IMR-90 (cell line): ENCODE measurements around the gene UBE2QL1. TPM values are rescaled to one million over a fixed set of nuclear protein-coding genes. Genes with fewer than 3 reads are reported as not detected.

Experiments used
- ATAC-seq: fragments of 200-7000 bp; cut with Tn5 transposase; 2 replicates; pipeline ENCODE4 v1.9.1; 2020; ENCODE audit warnings: low read depth, mild to moderate bottlenecking, moderate library complexity
- BruUV-seq: library from RNA; stranded (reverse); fragments of 400-500 nt; replicated peaks from 2 replicates; lab custom pipeline; 2021; lab: Mats Ljungman, UMichigan
- CTCF ChIA-PET: fragments of 300-600 bp; formaldehyde crosslinking; extraction: SDS; loops from one replicate; lab custom pipeline; 2021; ENCODE audit warnings: antibody characterized with exemption; lab: Yijun Ruan, JAX
- POLR2A ChIA-PET: fragments of 300-600 bp; sonication (Branson Sonifier 250); formaldehyde crosslinking; loops from one replicate; lab custom pipeline; 2022; ENCODE audit warnings: antibody characterized with exemption; ENCODE audit not compliant: unreplicated experiment; lab: Charles Lee
- DNase-seq: peaks from one replicate; pipeline ENCODE4 v3.0.0; 2013
- H2AFZ ChIP-seq: replicated peaks from 2 replicates; pipeline ENCODE3; 2013; ENCODE audit warnings: low read length, mild to moderate bottlenecking; ENCODE audit not compliant: poor library complexity
- H2AK5ac ChIP-seq: 2 replicates; pipeline ENCODE4 v1.6.1; 2013; ENCODE audit warnings: low read depth, low read length, inconsistent platforms
- H2AK9ac ChIP-seq: replicated peaks from 2 replicates; pipeline ENCODE3; 2013; ENCODE audit warnings: mild to moderate bottlenecking, low read depth, low read length, moderate library complexity; ENCODE audit not compliant: poor library complexity
- H2BK120ac ChIP-seq: 2 replicates; pipeline ENCODE4 v1.6.1; 2013; ENCODE audit warnings: low read depth, low read length, inconsistent platforms
- H2BK15ac ChIP-seq: 3 replicates; pipeline ENCODE4 v1.6.1; 2013; ENCODE audit warnings: low read depth, low read length, inconsistent platforms
- H2BK20ac ChIP-seq: 2 replicates; pipeline ENCODE4 v1.6.1; 2013; ENCODE audit warnings: low read depth, mild to moderate bottlenecking, inconsistent platforms, low read length, moderate library complexity
- H2BK5ac ChIP-seq: 2 replicates; pipeline ENCODE4 v1.6.1; 2013; ENCODE audit warnings: mild to moderate bottlenecking, low read depth, low read length, inconsistent platforms; ENCODE audit not compliant: poor library complexity, severe bottlenecking
- H3K14ac ChIP-seq: replicated peaks from 2 replicates; pipeline ENCODE4 v1.6.1; 2013; ENCODE audit warnings: low read depth, low read length, inconsistent platforms
- H3K18ac ChIP-seq: 2 replicates; pipeline ENCODE4 v1.6.1; 2013; ENCODE audit warnings: low read depth, low read length, control low read depth
- H3K23ac ChIP-seq: 2 replicates; pipeline ENCODE4 v1.6.1; 2013; ENCODE audit warnings: low read depth, low read length, inconsistent platforms
- H3K27ac ChIP-seq: 2 replicates; pipeline ENCODE4 v1.5.1; 2013; ENCODE audit warnings: mild to moderate bottlenecking, control low read depth, low read length; ENCODE audit not compliant: insufficient read depth
- H3K27me3 ChIP-seq: 2 replicates; pipeline ENCODE4 v1.6.1; 2013; ENCODE audit warnings: low read length; ENCODE audit not compliant: control insufficient read depth, insufficient read depth
- H3K36me3 ChIP-seq: 2 replicates; pipeline ENCODE4 v1.6.1; 2013; ENCODE audit warnings: low read length, mixed read lengths; ENCODE audit not compliant: control insufficient read depth, insufficient read depth
- H3K4ac ChIP-seq: 2 replicates; pipeline ENCODE4 v1.6.1; 2013; ENCODE audit warnings: low read depth, low read length, inconsistent platforms
- H3K4me1 ChIP-seq: 2 replicates; pipeline ENCODE4 v1.6.1; 2013; ENCODE audit warnings: low read length, mixed read lengths; ENCODE audit not compliant: control insufficient read depth, insufficient read depth
- H3K4me2 ChIP-seq: 2 replicates; pipeline ENCODE4 v1.6.1; 2013; ENCODE audit warnings: low read depth, mild to moderate bottlenecking, control low read depth, low read length, moderate library complexity
- H3K4me3 ChIP-seq: 2 replicates; pipeline ENCODE4 v1.5.1; 2013; ENCODE audit warnings: low read depth, mild to moderate bottlenecking, control low read depth, low read length, moderate library complexity; ENCODE audit not compliant: insufficient read depth
- H3K56ac ChIP-seq: 2 replicates; pipeline ENCODE4 v1.6.1; 2013; ENCODE audit warnings: low read length, inconsistent platforms; ENCODE audit not compliant: insufficient read depth; ENCODE audit errors: extremely low read depth
- H3K79me1 ChIP-seq, 2 experiments: 2 replicates each; pipeline ENCODE4 v1.6.1; 2013; ENCODE audit warnings: low read length in 2 of 2, inconsistent platforms in 1 of 2, low read depth in 1 of 2
- H3K9ac ChIP-seq: 2 replicates; pipeline ENCODE4 v1.6.1; 2013; ENCODE audit warnings: low read depth, low read length, control low read depth
- H3K9me1 ChIP-seq: 2 replicates; pipeline ENCODE4 v1.6.1; 2013; ENCODE audit warnings: low read length, inconsistent platforms; ENCODE audit not compliant: insufficient read depth
- H3K9me3 ChIP-seq: 2 replicates; pipeline ENCODE4 v1.6.1; 2013; ENCODE audit warnings: low read length; ENCODE audit not compliant: control insufficient read depth, insufficient read depth
- H4K20me1 ChIP-seq: 2 replicates; pipeline ENCODE4 v1.6.1; 2013; ENCODE audit warnings: low read length, inconsistent platforms; ENCODE audit not compliant: insufficient read depth
- H4K5ac ChIP-seq: 2 replicates; pipeline ENCODE4 v1.6.1; 2013; ENCODE audit warnings: mild to moderate bottlenecking, low read depth, low read length, control low read depth
- H4K8ac ChIP-seq, 2 experiments: 2 replicates each; pipeline ENCODE4 v1.6.1; 2013; ENCODE audit warnings: low read depth in 2 of 2, low read length in 2 of 2, control low read depth in 1 of 2, inconsistent platforms in 1 of 2
- H4K91ac ChIP-seq: 2 replicates; pipeline ENCODE4 v1.6.1; 2013; ENCODE audit warnings: low read depth, low read length, inconsistent platforms; ENCODE audit not compliant: insufficient read depth
- BHLHE40 ChIP-seq: fragments of 150-350 bp; IDR thresholded peaks from 2 replicates; pipeline ENCODE4 v1.6.1; 2016; ENCODE audit warnings: mild to moderate bottlenecking, low read depth, low read length
- CEBPB ChIP-seq: IDR thresholded peaks from 2 replicates; pipeline ENCODE4 v1.6.1; 2012; ENCODE audit warnings: low read depth, low read length, improper control_type of control experiment
- CHD1 ChIP-seq: IDR thresholded peaks from 2 replicates; pipeline ENCODE4 v1.6.1; 2012; ENCODE audit warnings: low read depth, low read length, improper control_type of control experiment
- MAFK ChIP-seq: IDR thresholded peaks from 2 replicates; pipeline ENCODE4 v1.6.1; 2012; ENCODE audit warnings: low read depth, low read length, improper control_type of control experiment
- MXI1 ChIP-seq: IDR thresholded peaks from 2 replicates; pipeline ENCODE4 v1.6.1; 2012; ENCODE audit warnings: low read depth, mild to moderate bottlenecking, low read length, moderate library complexity, borderline replicate concordance
- RCOR1 ChIP-seq: IDR thresholded peaks from 2 replicates; pipeline ENCODE4 v1.6.1; 2012; ENCODE audit warnings: mild to moderate bottlenecking, low read length, improper control_type of control experiment; ENCODE audit not compliant: insufficient replicate concordance
- RFX5 ChIP-seq: IDR thresholded peaks from 2 replicates; pipeline ENCODE4 v1.8.0; 2012; ENCODE audit warnings: low read depth, mild to moderate bottlenecking, low read length, moderate library complexity
- WGBS, 2 experiments: methylation state at CpG; one replicate each; pipeline versions ENCODE4 v1.1.5 to v1.1.7; 2013; ENCODE audit warnings: missing lambda C conversion rate in 2 of 2; ENCODE audit not compliant: insufficient read length in 1 of 2; ENCODE audit errors: extremely low coverage in 2 of 2; 5-methylcytosine and 5-hydroxymethylcytosine counted together
- dilution Hi-C: fragments of 300-500 bp; cut with HindIII; formaldehyde crosslinking; loops from one replicate; pipeline ENCODE4 v1.14.3; 2018; ENCODE audit warnings: low sequenced_read_pairs; ENCODE audit not compliant: unreplicated experiment
- in situ Hi-C: fragments of 300-500 bp; cut with MboI; formaldehyde crosslinking; loops from 3 replicates; pipeline ENCODE4 v1.14.3; 2019; ENCODE audit warnings: low sequenced_read_pairs, inconsistent platforms, mixed read lengths
- intact Hi-C: fragments of 100-400 bp; cut with micrococcal nuclease; formaldehyde crosslinking; loops from 2 replicates; pipeline ENCODE4 v1.10.0; 2022
- polyA plus RNA-seq, 3 experiments: library from polyadenylated mRNA; depleted of rRNA; stranded (reverse); fragments of >200 nt; gene quantifications; 2 replicates each; pipeline ENCODE4 v1.2.3, GENCODE V29; 2012; ENCODE audit warnings: low replicate concordance in 1 of 3
- total RNA-seq: library from RNA; depleted of rRNA; stranded (reverse); fragments of >200 nt; gene quantifications from 2 replicates; pipeline ENCODE4 v1.2.3, GENCODE V29; 2012
- TF ChIP-seq, protein P1 (sequence below): conservative IDR thresholded peaks from 2 replicates; pipeline ENCODE4 v1.5.1; 2012; ENCODE audit warnings: mild to moderate bottlenecking, low read depth, low read length, improper control_type of control experiment

Gene UBE2QL1
- total and polyA plus RNA-seq, 2 of the 4 experiments (the other 2 are of a cell fraction) = not detected

- no peak overlapping the region for H3K4ac ChIP-seq
- 36% methylated on average over 2 of the region's 8 CpGs; no CpG with 5 or more reads in 1 of the 2 experiments for WGBS, 2 experiments
- no peaks in the 10 kb centered on the region for H3K9me1 ChIP-seq
- H2AFZ ChIP-seq = no peak overlapping the region
- intact Hi-C loops = no loop called here
- DNase-seq (no peak), ATAC-seq (no peak)
- TF ChIP-seq, protein P1, sequence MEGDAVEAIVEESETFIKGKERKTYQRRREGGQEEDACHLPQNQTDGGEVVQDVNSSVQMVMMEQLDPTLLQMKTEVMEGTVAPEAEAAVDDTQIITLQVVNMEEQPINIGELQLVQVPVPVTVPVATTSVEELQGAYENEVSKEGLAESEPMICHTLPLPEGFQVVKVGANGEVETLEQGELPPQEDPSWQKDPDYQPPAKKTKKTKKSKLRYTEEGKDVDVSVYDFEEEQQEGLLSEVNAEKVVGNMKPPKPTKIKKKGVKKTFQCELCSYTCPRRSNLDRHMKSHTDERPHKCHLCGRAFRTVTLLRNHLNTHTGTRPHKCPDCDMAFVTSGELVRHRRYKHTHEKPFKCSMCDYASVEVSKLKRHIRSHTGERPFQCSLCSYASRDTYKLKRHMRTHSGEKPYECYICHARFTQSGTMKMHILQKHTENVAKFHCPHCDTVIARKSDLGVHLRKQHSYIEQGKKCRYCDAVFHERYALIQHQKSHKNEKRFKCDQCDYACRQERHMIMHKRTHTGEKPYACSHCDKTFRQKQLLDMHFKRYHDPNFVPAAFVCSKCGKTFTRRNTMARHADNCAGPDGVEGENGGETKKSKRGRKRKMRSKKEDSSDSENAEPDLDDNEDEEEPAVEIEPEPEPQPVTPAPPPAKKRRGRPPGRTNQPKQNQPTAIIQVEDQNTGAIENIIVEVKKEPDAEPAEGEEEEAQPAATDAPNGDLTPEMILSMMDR = no peak
- TF ChIP-seq RCOR1 (no peak), RFX5 (no peak), CHD1 (no peak), CEBPB (no peak), MXI1 (no peak), BHLHE40 (no peak), MAFK (no peak)
- H4K20me1 ChIP-seq = no peaks in the 10 kb centered on the region
- H3K14ac ChIP-seq = no peak overlapping the region
- H3K27me3 ChIP-seq = no peaks in the 10 kb centered on the region
- H3K79me1 ChIP-seq = no peaks in the 10 kb centered on the region
- no peaks in the 10 kb centered on the region for H3K36me3 ChIP-seq
- H3K18ac ChIP-seq = no peak overlapping the region
- no peak overlapping the region for H3K4me2 ChIP-seq
- H2AK5ac ChIP-seq = no peak overlapping the region
- no peaks in the 10 kb centered on the region for H3K4me1 ChIP-seq
- no peak overlapping the region for H3K56ac ChIP-seq
- H4K91ac ChIP-seq = no peak overlapping the region
- no TSS peak for BruUV-seq
- H2BK15ac ChIP-seq = no peak overlapping the region
- no peak overlapping the region for H4K5ac ChIP-seq
- ChIA-PET POLR2A (no interaction called here), CTCF (no interaction called here)
- dilution Hi-C loops = no loop called here
- no peak overlapping the region for H2BK5ac ChIP-seq
- no peak overlapping the region for H3K27ac ChIP-seq
- no peak overlapping the region for H2BK120ac ChIP-seq
- no peak overlapping the region for H4K8ac ChIP-seq
- no peak overlapping the region for H3K4me3 ChIP-seq
- no peak overlapping the region for H3K9ac ChIP-seq
- H3K23ac ChIP-seq = no peak overlapping the region
- no peak overlapping the region for H2AK9ac ChIP-seq
- in situ Hi-C loops = no loop called here
- no peak overlapping the region for H2BK20ac ChIP-seq
- no peaks in the 10 kb centered on the region for H3K9me3 ChIP-seq
Observed at GRCh38 chr5:6424110-6424659, 24.5 kb upstream of the UBE2QL1 start.
